Stimulated activated CD4-positive, alpha-beta T cell treated with anti-CD3 and anti-CD28 coated beads, Interleukin-15, amount 100 ng/mL, for 24 hours (primary cell): ENCODE results near the gene FGF22.
"Not testable (repeated sequence)": the region's sequence is repeated elsewhere in the genome, so short reads cannot be mapped to it uniquely, and the experiment has no call there.

ENCODE experiments used
- DNase-seq: peaks from one replicate; pipeline ENCODE4 v3.0.0-alpha.2; 2020

FGF22 gene

GRCh38 chr19:639253-640160, at the start of gene FGF22:
Gene FGF22 (plus strand): TSS chr19:639879. CDS start chr19:639926, 47 bp downstream.
- DNase-seq, result peak; percentile 97

GRCh38 chr19:590396-590745, 49.3 kb upstream of the FGF22 start:
- peak; percentile 46 for DNase-seq

GRCh38 chr19:590750-591098, 49.0 kb upstream of the FGF22 start:
- no peak for DNase-seq

GRCh38 chr19:591099-591958, 48.4 kb upstream of the FGF22 start:
- DNase-seq, result no peak

GRCh38 chr19:592101-592500, 47.6 kb upstream of the FGF22 start:
- no peak for DNase-seq

GRCh38 chr19:593055-593454, 46.6 kb upstream of the FGF22 start:
- no peak for DNase-seq

GRCh38 chr19:593505-593904, 46.2 kb upstream of the FGF22 start:
- no peak for DNase-seq

- no peak for DNase-seq
Measured at GRCh38 chr19:594265-594870, 45.3 kb upstream of the FGF22 start.

GRCh38 chr19:595326-596262, 44.1 kb upstream of the FGF22 start:
- DNase-seq, result no peak

- no peak for DNase-seq
Measured at GRCh38 chr19:596263-596655, 43.4 kb upstream of the FGF22 start.

- no peak for DNase-seq
Measured at GRCh38 chr19:597406-598315, 42.0 kb upstream of the FGF22 start.

- DNase-seq, result no peak
Measured at GRCh38 chr19:601310-601709, 38.4 kb upstream of the FGF22 start.

GRCh38 chr19:601790-602189, 37.9 kb upstream of the FGF22 start:
- no peak for DNase-seq

GRCh38 chr19:602391-603301, 37.0 kb upstream of the FGF22 start:
- no peak for DNase-seq

- not testable (repeated sequence) for DNase-seq
Measured at GRCh38 chr19:603302-603639, 36.4 kb upstream of the FGF22 start.

GRCh38 chr19:603779-604178, 35.9 kb upstream of the FGF22 start:
- DNase-seq, result not testable (repeated sequence)

GRCh38 chr19:604355-604754, 35.3 kb upstream of the FGF22 start:
- peak; percentile 66 for DNase-seq

GRCh38 chr19:605061-605971, 34.4 kb upstream of the FGF22 start:
- DNase-seq, result peak; percentile 70
